Upper lobe of left lung (tissue), 6 donors: ENCODE results near the gene ZAP70. TPM values are rescaled to one million over a fixed set of nuclear protein-coding genes. Genes with fewer than 3 reads are reported as not detected.

ENCODE experiments used
- ATAC-seq, 2 donors: fragments of 200-7000 bp; cut with Tn5 transposase; one replicate each; pipeline ENCODE4 v1.9.1; 2022; ENCODE audit warnings: mild to moderate bottlenecking in 2 of 2, moderate library complexity in 2 of 2; ENCODE audit not compliant: low FRiP score in 2 of 2
- DNase-seq, 2 donors: peaks; one replicate each; pipeline ENCODE4 v3.0.0-alpha.2; 2019 to 2020
- H3K27ac ChIP-seq, 4 donors: fragments of 200-600 bp; sonication (generic); one replicate each; pipeline ENCODE4 v1.5.1; 2016 to 2019
- H3K27me3 ChIP-seq, 4 donors: fragments of 200-600 bp; sonication (generic); one replicate each; pipeline ENCODE4 v1.5.1; 2017 to 2019
- H3K36me3 ChIP-seq, 4 donors: fragments of 200-600 bp; sonication (generic); one replicate each; pipeline ENCODE4 v1.5.1; 2016 to 2019
- H3K4me1 ChIP-seq, 4 donors: fragments of 200-600 bp; sonication (generic); one replicate each; pipeline ENCODE4 v1.5.1; 2018 to 2019
- H3K4me3 ChIP-seq, 4 donors: fragments of 200-600 bp; sonication (generic); one replicate each; pipeline ENCODE4 v1.5.1; 2017 to 2019; ENCODE audit warnings: mild to moderate bottlenecking in 2 of 4, moderate library complexity in 1 of 4
- H3K9me3 ChIP-seq, 4 donors: fragments of 200-600 bp; sonication (generic); one replicate each; pipeline ENCODE4 v1.5.1; 2018 to 2019
- EP300 ChIP-seq, 4 donors: sonication (generic); formaldehyde crosslinking; IDR thresholded peaks; one replicate each; pipeline ENCODE4 v1.5.1; 2017; ENCODE audit warnings: antibody characterized with exemption in 4 of 4, control low read depth in 2 of 4
- POLR2A ChIP-seq, 4 donors: fragments of 450-650 bp; IDR thresholded peaks; one replicate each; pipeline ENCODE4 v1.5.1; 2016 to 2017; ENCODE audit warnings: antibody characterized with exemption in 4 of 4, mild to moderate bottlenecking in 2 of 4
- POLR2AphosphoS5 ChIP-seq, 2 donors: sonication (generic); formaldehyde crosslinking; IDR thresholded peaks; one replicate each; pipeline ENCODE4 v1.5.1; 2017; ENCODE audit warnings: antibody characterized with exemption in 2 of 2
- WGBS, 2 donors: methylation state at CpG; one replicate each; pipeline ENCODE4 v1.1.5; 2017 to 2018; 5-methylcytosine and 5-hydroxymethylcytosine counted together
- total RNA-seq, 6 donors: library from RNA; depleted of rRNA in 4 of 6; stranded (reverse); fragments of >200 nt in 4 of 6; gene quantifications; one replicate each; pipeline versions ENCODE4 v1.1.0 to v1.2.1, GENCODE V29; 2016 to 2021
- TF ChIP-seq, protein P1 (sequence below), 6 experiments: fragments of 450-650 bp in 4 of 6; fragments of 200-600 bp in 2 of 6; sonication (generic) in 2 of 6; IDR thresholded peaks; one replicate each; pipeline ENCODE4 v1.5.1; 2016 to 2019; ENCODE audit warnings: antibody characterized with exemption in 6 of 6
- donor health status: DM: no; HTN: no; CAD: no; lungs with moderate emphysema.
- donor health status: DM: no; HTN: yes; CAD: no; lungs with severe emphysema.

The ZAP70 gene
- total RNA-seq, 6 donors from 2014 or later, result 6.4 to 88.0 (median 11.3) TPM

DNA sequence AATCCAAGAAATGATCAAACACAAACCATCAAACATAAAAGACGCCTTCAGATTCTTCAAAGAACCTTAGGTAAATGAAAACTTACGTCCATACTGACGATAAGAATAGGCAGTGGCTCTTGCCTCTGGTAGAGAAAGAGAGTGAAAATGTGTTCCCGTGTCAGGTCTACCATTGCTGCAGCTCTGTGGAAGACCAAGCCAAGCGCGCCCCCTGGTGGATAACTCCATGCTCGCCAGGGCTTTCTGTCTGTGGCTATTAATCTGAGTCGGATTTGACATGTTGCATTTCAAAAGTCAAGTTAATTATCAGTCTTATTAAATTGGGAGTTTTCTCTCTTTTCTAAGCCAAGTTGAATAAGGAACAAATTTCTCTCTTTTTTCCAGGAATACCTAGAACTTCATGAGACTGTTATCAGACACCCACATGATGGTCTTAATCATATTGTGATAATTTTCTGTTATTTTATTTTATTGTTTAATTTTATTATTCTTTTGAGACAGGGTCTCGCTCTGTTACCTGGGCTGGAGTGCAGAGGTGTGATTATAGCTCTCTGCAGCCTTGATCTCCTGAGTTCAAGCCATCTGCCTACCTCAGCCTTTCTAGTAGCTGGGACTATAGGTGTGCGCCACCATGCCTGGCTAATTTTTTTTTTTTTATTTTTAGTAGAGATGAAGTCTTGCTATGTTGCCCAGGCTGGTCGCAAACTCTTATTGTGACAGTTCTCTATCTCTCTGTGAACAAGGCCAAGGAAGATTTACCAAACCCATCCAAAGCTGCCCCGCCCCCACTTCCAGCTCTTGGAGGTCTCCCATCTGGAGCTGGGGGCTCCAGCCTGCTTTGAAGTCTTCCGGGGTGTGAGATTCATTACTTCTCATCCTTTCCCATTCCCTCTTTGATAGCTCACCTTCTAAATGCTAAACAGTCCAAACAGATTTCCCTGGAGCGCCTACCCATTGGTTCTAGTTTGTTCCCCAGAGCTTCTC lies 15.8 kb upstream of the ZAP70 start:
- peak; percentile 88 to 95 for ATAC-seq
- Histone ChIP-seq H3K4me3 (no peak overlapping the region), H3K4me1 (peaks cover 0 to 4% (median 0%) of the 10 kb centered on the region in 4 donors), H3K27me3 (no peaks in the 10 kb centered on the region), H3K9me3 (no peaks in the 10 kb centered on the region), H3K36me3 (no peaks in the 10 kb centered on the region), H3K27ac (no peak overlapping the region)
- WGBS, 2 donors, result 25 to 28% methylated on average over 14 of the region's 14 CpGs
- peak in 1 of 2 donors; percentile 93 for DNase-seq
- TF ChIP-seq POLR2A (IDR thresholded peaks at IDR 0.05), result no peak
- TF ChIP-seq, protein P1, sequence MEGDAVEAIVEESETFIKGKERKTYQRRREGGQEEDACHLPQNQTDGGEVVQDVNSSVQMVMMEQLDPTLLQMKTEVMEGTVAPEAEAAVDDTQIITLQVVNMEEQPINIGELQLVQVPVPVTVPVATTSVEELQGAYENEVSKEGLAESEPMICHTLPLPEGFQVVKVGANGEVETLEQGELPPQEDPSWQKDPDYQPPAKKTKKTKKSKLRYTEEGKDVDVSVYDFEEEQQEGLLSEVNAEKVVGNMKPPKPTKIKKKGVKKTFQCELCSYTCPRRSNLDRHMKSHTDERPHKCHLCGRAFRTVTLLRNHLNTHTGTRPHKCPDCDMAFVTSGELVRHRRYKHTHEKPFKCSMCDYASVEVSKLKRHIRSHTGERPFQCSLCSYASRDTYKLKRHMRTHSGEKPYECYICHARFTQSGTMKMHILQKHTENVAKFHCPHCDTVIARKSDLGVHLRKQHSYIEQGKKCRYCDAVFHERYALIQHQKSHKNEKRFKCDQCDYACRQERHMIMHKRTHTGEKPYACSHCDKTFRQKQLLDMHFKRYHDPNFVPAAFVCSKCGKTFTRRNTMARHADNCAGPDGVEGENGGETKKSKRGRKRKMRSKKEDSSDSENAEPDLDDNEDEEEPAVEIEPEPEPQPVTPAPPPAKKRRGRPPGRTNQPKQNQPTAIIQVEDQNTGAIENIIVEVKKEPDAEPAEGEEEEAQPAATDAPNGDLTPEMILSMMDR (IDR thresholded peaks at IDR 0.05), result peak; percentile 87 to 95 (median 92)

DNA sequence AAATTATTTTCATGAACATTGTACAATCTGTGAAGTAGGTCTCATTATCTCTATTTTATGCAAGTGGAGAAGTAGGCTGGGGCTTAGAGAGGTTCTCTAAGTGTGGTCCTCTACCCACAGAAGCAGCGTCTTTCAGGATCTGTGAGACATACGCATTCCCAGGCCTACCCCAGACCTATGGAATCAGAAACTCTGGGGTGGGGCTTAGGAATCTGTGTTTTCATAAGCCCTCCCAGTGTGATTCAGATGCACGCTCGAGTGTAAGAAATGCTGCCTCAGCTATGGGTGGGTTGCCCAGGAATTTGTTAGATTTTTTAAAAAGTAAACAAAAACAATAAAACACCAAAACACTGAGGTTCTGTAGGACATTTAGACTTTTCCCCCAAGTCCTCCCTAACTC lies 14.8 kb upstream of the ZAP70 start:
- H3K27ac ChIP-seq, result no peak overlapping the region
- 86 to 89% methylated on average over 4 of the region's 4 CpGs for WGBS, 2 donors
- no peak for ATAC-seq
- H3K36me3 ChIP-seq, result no peaks in the 10 kb centered on the region
- no peaks in the 10 kb centered on the region for H3K27me3 ChIP-seq
- no peaks in the 10 kb centered on the region for H3K9me3 ChIP-seq
- no peak for TF ChIP-seq POLR2A (IDR thresholded peaks at IDR 0.05)
- TF ChIP-seq POLR2AphosphoS5 (IDR thresholded peaks at IDR 0.05), result no peak
- no peak for TF ChIP-seq EP300 (IDR thresholded peaks at IDR 0.05)
- TF ChIP-seq, protein P1 (IDR thresholded peaks at IDR 0.05), result no peak
- H3K4me3 ChIP-seq, result no peak overlapping the region
- H3K4me1 ChIP-seq, result peaks cover 0 to 4% (median 0%) of the 10 kb centered on the region in 4 donors
- no peak for DNase-seq

DNA sequence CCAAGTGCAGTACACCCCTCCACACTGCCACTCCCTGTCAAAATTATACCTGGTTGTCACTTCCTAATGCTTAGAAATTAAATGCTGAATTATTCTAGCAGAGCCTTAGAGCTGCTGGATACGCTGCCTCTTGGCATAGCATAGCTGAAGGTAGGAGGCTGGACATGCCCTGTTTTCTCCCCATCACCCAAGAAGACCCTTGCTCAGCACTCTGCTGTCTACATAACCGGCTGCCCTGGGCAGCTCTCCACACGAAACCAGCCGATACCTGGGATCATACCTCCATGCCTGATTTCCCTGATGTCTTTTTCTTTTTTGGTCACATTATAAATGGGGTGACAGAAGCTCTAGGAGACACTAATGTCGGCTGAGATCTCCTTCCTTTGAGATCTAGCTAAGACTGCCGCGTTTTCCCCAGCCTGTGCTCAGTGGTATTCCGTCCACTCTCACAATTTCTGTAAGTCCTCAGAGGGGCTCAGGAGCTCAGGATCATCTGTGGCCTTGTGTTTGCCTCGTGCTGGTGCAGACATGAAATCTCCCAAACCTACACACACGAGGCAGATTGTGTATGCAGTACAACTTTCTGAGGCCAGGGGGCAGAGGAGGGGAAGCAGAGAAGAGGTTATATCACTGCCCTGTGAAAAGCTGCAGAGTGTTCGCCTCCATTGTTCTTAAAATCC lies 13.5 kb upstream of the ZAP70 start:
- H3K27ac ChIP-seq, result no peak overlapping the region
- WGBS, 2 donors, result 59 to 60% methylated on average over 11 of the region's 11 CpGs
- peaks cover 0 to 4% (median 0%) of the 10 kb centered on the region in 4 donors for H3K4me1 ChIP-seq
- no peak for DNase-seq
- TF ChIP-seq, protein P1 (IDR thresholded peaks at IDR 0.05), result peak; percentile 21 to 61 (median 51)
- TF ChIP-seq EP300 (IDR thresholded peaks at IDR 0.05), result no peak
- ATAC-seq, result peak; percentile 66 to 71
- H3K4me3 ChIP-seq, result no peak overlapping the region
- no peaks in the 10 kb centered on the region for H3K27me3 ChIP-seq
- no peaks in the 10 kb centered on the region for H3K36me3 ChIP-seq
- H3K9me3 ChIP-seq, result no peaks in the 10 kb centered on the region

DNA sequence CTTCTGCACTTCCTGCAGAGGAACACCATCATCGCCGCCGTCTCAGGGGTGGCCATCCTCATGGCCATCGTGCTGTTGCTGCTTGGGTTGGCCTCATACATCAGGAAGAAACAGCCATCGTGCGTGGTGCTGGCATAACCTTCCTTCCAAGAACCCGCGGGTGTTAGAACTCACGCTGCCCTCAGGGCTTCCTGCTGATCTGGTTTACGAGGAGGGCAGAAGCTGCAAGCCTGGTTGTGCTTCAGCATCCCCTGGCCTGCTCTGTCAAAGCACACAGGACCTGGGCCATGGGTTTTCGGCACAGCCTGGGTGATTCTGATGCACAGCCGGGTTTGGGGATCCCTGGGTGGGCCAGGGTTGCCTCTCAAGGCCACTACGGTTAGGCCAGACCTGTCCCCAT lies 12.2 kb upstream of the ZAP70 start:
- DNase-seq, result no peak
- no peaks in the 10 kb centered on the region for H3K36me3 ChIP-seq
- H3K4me3 ChIP-seq, result no peak overlapping the region
- peaks cover 0 to 4% (median 0%) of the 10 kb centered on the region in 4 donors for H3K4me1 ChIP-seq
- ATAC-seq, result no peak
- 83 to 86% methylated on average over 4 to 13 of the region's 13 CpGs for whole genome bisulfite sequencing, 2 donors
- H3K27ac ChIP-seq, result no peak overlapping the region
- no peaks in the 10 kb centered on the region for H3K27me3 ChIP-seq
- no peak for TF ChIP-seq POLR2A (IDR thresholded peaks at IDR 0.05)
- TF ChIP-seq, protein P1 (IDR thresholded peaks at IDR 0.05), result no peak
- TF ChIP-seq POLR2AphosphoS5 (IDR thresholded peaks at IDR 0.05), result no peak
- TF ChIP-seq EP300 (IDR thresholded peaks at IDR 0.05), result no peak
- H3K9me3 ChIP-seq, result no peaks in the 10 kb centered on the region
